ENCODE results near the gene VGF. TPM values are rescaled to one million over a fixed set of nuclear protein-coding genes. Genes with fewer than 3 reads are reported as not detected.

Gene VGF
- total RNA-seq, 1 donor from 2014 or later: 0.37 TPM

- intact Hi-C loops (cut with micrococcal nuclease): loop anchor here (2.0 to 5.0 kb wide), 3 partner anchors 25 to 281 kb away; partner anchors contain the start of genes TRIM56 and UFSP1
These were observed 2.5 kb upstream of the VGF start for GRCh38 chr7:101167645-101168411.

- intact Hi-C loops (cut with micrococcal nuclease): loop anchor here (5.0 kb wide), 2 partner anchors 80 to 280 kb away; partner anchors contain the start of genes TRIM56 and UFSP1
These were observed 1.7 kb upstream of the VGF start for GRCh38 chr7:101166909-101167644.

- intact Hi-C loops (cut with micrococcal nuclease): loop anchor here (5.0 kb wide), 2 partner anchors 79 to 279 kb away; partner anchors contain the start of genes TRIM56 and UFSP1
These were observed 1.2 kb upstream of the VGF start for GRCh38 chr7:101166648-101166908.

GRCh38 chr7:101165958-101166647 lies 734 bp upstream of the VGF start:
- intact Hi-C loops (cut with micrococcal nuclease): loop anchor here (1.0 to 5.0 kb wide), 5 partner anchors 12 to 279 kb away; partner anchors contain the start of genes AP1S1, FIS1, PLOD3 and TRIM56

- intact Hi-C loops (cut with micrococcal nuclease): loop anchor here (2.0 kb wide), 1 partner anchor 81 kb away; the partner anchor contains the start of gene FIS1
These were observed 1.1 kb downstream of the VGF start for GRCh38 chr7:101164071-101164840.

GRCh38 chr7:101163279-101164070 lies 1.9 kb downstream of the VGF start:
- intact Hi-C loops (cut with micrococcal nuclease): loop anchor here (2.0 kb wide), 1 partner anchor 81 kb away; the partner anchor contains the start of gene FIS1

- intact Hi-C loops (cut with micrococcal nuclease): no loop called here
These were observed 2.7 kb downstream of the VGF start for GRCh38 chr7:101162551-101163278.

- intact Hi-C loops (cut with micrococcal nuclease): no loop called here
These were observed 3.5 kb downstream of the VGF start for GRCh38 chr7:101161692-101162471.

- intact Hi-C loops (cut with micrococcal nuclease): no loop called here
These were observed 4.5 kb downstream of the VGF start for GRCh38 chr7:101160910-101161309.

GRCh38 chr7:101159696-101160674 lies 5.4 kb downstream of the VGF start:
- intact Hi-C loops (cut with micrococcal nuclease): no loop called here

GRCh38 chr7:101156866-101157589 lies 8.3 kb downstream of the VGF start:
- intact Hi-C loops (cut with micrococcal nuclease): no loop called here

GRCh38 chr7:101156277-101156676 lies 9.1 kb downstream of the VGF start:
- intact Hi-C loops (cut with micrococcal nuclease): no loop called here

GRCh38 chr7:101155303-101155702 lies 10.1 kb downstream of the VGF start:
- intact Hi-C loops (cut with micrococcal nuclease): loop anchor here (2.0 kb wide), 1 partner anchor 267 kb away; the partner anchor contains the start of gene UFSP1

- intact Hi-C loops (cut with micrococcal nuclease): loop anchor here (1.0 to 5.0 kb wide), 11 partner anchors 10 to 266 kb away; partner anchors contain the start of genes IFT22, TRIM56, UFSP1 and VGF
These were observed 10.7 kb downstream of the VGF start for GRCh38 chr7:101154693-101155102.

GRCh38 chr7:101153969-101154692 lies 11.2 kb downstream of the VGF start, which contains the start of gene AP1S1:
AP1S1 (plus strand) TSS chr7:101154476; CDS start chr7:101154515, 39 bp downstream.
- intact Hi-C loops (cut with micrococcal nuclease): loop anchor here (1.0 to 5.0 kb wide), 11 partner anchors 10 to 265 kb away; partner anchors contain the start of genes IFT22, TRIM56, UFSP1 and VGF

Data from T-helper 1 cell treated with Interleukin-12 subunit alpha and Interleukin-12 subunit beta and Interleukin-4 antibody, amounts not matched to agents 30 ng/mL and 1 ng/mL, for 36 hours (primary cell).